ENCODE measurements around the gene MAP1LC3B2.

DNA sequence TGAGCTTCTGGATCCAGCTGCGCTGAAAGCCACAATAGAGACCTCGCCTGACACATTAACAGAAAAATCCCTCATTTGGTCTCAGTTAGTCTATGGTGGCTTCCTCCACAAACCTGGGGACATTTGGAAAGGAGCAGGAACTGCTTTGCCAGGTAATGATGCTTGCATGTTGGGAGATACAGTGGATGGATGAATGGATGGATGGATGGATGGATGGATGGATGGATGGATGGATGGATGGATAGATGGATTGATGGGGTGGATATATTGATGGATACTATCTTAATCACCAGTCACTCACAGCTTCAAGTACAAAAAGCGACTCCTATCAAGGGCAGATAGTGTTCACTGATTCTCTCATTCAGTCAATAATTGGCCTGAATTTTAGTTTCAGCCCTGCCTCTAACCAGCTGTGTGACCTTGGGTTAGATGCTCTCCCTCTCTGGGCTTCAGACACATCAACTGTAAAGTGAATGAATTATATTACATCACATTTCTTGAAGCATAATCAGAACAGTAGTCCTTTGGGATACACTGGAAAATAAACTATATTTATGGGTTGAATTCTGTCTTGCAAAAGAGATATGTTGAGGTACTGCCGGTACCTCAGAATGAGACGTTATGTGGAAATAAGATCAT lies 29.3 kb downstream of the MAP1LC3B2 start:
- TF ChIP-seq, protein P1, sequence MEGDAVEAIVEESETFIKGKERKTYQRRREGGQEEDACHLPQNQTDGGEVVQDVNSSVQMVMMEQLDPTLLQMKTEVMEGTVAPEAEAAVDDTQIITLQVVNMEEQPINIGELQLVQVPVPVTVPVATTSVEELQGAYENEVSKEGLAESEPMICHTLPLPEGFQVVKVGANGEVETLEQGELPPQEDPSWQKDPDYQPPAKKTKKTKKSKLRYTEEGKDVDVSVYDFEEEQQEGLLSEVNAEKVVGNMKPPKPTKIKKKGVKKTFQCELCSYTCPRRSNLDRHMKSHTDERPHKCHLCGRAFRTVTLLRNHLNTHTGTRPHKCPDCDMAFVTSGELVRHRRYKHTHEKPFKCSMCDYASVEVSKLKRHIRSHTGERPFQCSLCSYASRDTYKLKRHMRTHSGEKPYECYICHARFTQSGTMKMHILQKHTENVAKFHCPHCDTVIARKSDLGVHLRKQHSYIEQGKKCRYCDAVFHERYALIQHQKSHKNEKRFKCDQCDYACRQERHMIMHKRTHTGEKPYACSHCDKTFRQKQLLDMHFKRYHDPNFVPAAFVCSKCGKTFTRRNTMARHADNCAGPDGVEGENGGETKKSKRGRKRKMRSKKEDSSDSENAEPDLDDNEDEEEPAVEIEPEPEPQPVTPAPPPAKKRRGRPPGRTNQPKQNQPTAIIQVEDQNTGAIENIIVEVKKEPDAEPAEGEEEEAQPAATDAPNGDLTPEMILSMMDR (IDR thresholded peaks at IDR 0.05; ENCODE audit: poor library complexity), result no peak
- no peak for TF ChIP-seq EZH2 (IDR thresholded peaks at IDR 0.05; ENCODE audit: borderline replicate concordance)

Data from hepatocyte (in vitro differentiated cells).